Glomerular visceral epithelial cell (primary cell): ENCODE measurements around the gene PARD3B.
A peak's percentile ranks its signal among the peaks of the same experiment; 100 is the strongest.

Experiments used
- DNase-seq: peaks from one replicate; pipeline ENCODE4 v3.0.0-alpha.2; 2016; ENCODE audit errors: extremely low spot score

The PARD3B gene

DNA sequence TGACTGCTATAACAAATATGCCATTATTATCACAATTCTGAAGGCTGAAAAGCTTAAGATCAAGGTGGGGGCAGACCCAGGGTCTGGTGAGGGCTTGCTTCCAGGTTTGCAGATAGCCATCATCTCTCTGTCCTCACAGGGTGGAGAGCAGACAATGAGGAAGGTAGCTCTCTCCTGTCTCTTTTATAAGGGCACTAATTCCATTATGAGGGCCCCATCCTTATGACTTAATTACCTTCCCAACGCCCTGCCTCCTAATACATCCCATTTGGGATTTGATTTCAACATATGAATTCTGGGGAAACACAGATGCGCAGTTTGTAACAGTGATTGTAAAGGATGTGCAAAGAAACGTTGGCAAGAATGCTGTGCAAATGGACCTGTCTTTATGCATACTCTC lies 44.8 kb downstream of the PARD3B start:
- no peak for DNase-seq

DNA sequence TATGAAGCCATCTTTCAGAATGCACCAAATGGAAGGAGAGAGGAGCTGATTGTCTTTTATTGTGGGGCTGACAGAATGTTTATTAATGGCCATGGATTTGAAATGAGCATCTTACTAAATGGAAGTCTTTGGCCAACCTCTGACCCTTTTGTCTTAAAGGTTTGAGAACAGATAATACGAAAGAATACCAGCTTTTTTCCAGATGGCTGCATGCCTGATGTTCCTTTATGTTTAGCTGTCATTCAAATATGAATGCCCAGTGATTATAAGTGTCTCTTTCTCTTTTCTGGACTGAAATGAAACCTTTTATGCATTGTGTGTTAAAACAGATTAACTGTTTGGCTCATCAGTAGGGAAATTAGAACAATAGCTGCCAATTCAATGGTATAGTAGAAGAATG lies 46.0 kb downstream of the PARD3B start:
- no peak for DNase-seq

DNA sequence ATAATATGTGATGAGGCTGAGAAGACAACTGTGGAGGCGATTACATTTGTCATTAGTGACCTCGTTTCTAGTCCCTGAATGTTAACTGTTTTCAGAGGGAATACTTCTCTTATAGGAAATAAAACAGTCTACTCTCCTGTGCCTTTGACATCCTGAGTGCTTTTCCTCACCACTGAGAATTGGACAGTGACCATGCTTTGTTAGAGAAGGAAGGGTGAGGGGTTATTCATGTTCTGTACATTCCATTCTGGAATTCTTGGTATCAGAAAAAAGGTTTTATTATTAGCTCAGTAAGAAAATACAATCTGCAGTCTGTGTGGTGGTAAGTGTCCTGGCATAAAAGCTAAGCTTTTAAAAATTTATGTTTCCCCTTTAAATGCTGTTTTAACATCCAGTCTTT lies 58.8 kb downstream of the PARD3B start:
- peak; percentile 9 for DNase-seq

- DNase-seq = no peak
These were observed 63.1 kb downstream of the PARD3B start for GRCh38 chr2:204608237-204608939.

DNA sequence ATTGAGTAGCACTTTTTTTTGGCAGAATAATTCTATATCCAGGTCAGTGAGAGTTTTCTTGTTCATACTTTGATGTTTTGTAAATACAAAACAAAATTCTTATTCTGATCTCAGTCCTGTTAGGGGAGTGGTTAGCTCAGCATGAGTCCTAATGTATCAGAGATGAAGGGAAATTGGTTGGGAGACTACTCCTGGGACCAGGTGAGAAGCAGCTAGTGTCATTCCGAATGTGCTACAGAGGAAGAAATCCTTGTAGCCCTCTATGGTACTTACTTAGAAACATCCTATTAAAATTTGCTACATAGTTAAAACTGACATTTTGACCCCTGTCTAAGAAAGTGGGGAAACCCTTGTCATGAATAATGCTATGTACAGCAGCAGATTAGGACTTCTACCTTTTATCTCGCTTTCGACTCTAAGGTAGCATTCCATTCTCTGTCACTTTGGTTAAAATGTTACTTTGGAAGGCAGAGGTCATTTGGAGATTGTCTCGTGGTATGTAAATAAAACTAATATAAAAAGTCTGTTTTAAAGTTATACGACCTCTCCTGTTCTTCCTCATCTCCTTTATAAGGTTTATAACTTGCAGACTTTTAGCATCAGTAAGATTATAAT lies 65.8 kb downstream of the PARD3B start:
- no peak for DNase-seq

DNA sequence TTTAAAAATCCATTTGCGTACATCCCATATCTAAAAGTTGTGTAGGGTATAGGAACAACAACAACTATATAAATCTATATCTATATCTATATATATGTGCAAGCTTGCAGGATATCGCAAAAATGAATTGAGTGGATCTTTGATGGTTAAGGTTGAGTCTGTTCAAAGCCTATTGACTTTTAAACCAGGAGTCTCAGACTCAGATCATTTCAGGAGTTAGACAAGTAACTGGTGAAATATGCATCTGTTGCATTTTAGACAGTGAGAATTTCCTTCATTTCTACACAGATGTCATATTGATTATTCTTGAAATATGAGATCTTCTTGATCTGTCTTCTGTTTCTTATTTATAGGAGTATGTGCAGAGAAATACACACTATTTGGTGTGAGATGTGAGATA lies 66.5 kb downstream of the PARD3B start:
- DNase-seq = no peak

DNA sequence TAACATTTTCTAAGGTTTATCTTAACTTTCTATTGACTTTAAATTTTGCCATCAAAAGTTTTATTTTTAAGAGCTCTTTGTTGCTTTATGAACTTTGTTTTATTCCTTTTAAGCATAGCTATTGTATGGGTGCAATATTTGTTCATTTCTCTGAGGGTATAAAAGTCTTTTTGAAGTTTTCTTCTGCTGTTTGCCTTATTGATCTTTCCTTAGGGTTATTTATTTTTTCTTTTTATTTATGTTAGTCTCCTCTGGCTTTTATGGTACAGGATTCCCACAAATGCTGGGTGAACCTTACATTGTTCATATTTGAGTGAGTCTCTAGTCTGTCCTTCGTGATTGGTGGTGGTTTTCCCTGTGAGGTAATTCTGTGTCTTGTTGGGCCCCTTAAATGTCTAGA lies 68.4 kb downstream of the PARD3B start:
- no peak for DNase-seq

- DNase-seq = no peak
These were observed 70.2 kb downstream of the PARD3B start for GRCh38 chr2:204615456-204615855.

- DNase-seq = peak; percentile 22
These were observed 79.9 kb downstream of the PARD3B start for GRCh38 chr2:204625135-204625534.

DNA sequence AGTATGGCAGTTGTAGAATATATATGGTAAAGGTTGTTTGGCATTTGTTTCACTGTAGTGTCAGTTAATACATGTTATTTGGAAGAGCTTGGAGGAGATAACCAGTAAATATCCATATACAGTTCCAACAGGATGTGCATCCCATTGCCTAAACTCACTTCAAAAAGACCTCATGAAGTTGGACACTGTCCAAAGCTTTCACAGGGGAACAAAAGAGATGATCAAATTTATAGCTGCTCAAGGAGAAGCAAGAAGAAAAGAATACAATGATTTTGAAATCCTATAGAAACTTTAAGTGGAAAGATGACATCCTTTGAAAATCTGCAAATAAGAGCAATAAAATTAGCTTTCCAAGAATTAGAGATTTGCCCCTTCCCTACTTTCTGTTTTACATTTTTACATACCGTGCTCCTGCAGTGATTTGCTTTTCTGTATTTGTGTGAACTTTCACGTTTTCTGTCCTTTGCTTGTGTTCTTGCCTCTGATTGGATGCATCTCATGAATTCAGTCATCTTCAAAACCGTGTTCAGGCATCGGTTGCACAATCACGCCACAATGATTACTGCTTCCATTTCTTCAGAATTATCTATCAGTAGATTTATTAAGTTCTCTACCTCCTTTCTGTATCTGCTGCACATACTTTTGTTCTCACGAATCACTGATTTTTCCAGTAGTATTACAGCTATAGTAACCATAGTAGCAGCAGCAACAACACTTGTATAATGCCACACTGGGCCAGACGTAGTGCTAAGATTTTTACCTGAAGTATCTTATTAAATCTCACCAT lies 83.8 kb downstream of the PARD3B start:
- peak; percentile 38 for DNase-seq

GRCh38 chr2:204632410-204632809 lies 87.1 kb downstream of the PARD3B start:
- DNase-seq = no peak

DNA sequence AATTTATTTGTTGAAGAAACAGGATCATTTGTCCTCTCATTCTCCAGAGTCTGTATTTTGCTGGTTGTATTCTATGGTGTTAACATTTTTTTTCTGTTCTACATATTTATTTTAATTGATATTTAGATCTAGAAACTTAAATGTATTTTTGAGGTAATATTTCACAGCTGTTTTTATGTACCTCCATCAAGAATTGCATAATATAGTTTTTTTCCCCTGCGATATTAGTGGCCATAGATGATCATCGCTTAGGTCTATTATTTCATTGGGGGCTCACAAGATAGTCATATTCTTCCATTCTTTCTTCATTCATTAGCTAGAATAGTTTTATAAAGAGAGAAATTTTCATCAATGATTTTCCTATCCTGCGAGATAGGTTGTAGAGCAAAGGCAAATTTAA lies 89.3 kb downstream of the PARD3B start:
- no peak for DNase-seq

GRCh38 chr2:204635478-204635877 lies 90.2 kb downstream of the PARD3B start:
- peak; percentile 12 for DNase-seq

- DNase-seq = no peak
These were observed 93.4 kb downstream of the PARD3B start for GRCh38 chr2:204638471-204639194.

- no peak for DNase-seq
These were observed 98.1 kb downstream of the PARD3B start for GRCh38 chr2:204643326-204643725.

DNA sequence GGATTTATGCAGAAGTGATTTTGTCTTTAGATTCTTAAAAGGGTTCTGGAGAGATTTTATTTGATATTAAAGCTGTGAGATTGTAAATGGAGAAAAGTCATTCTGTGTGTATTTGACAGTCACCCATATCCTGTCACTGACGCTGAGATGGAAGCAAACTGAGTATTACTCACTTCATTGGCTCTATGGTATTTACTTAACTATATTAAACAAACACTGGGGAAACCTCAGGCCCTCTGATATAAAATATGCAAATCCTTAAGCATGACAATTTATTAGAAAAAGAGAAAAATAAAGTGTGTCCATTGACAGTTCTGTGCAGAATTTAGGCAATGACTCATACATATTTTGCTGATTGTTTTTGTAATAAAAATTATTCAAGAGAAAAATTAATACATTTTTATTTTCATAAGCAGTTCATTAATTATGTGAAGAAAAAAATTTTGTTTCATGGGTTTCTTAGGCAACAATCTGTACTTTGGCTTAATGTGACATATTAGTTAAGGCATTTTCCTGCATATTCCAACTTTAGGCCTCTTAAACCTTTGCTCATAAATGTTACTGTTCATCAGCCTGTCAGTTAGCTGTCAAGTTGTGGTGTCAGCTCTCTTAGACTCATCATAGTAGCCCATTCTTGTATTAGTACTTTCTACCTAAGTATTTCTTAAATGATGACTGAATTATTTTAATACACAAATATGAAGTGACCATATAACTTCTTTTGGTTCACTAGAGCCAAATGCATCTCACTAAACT lies 99.9 kb downstream of the PARD3B start:
- DNase-seq = peak; percentile 37

DNA sequence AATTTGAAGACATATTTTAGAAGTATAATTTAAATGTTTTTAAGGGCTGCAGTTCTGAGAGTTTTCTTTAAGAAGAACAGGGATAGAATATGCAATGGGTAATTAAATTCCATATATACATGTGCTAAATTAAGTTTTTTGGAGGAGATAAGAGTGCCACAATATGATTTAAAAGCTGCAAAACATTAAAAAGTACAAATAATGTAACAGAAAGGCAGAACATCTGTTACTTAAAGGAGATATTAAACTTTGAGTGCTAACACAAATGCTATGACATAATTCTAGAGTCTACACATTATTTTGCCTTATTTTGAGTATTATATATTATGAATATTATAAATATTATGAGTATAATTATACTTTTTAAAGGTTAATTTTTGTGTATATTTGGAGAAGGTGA lies 102.4 kb downstream of the PARD3B start:
- no peak for DNase-seq

GRCh38 chr2:204650611-204651010 lies 105.3 kb downstream of the PARD3B start:
- no peak for DNase-seq

DNA sequence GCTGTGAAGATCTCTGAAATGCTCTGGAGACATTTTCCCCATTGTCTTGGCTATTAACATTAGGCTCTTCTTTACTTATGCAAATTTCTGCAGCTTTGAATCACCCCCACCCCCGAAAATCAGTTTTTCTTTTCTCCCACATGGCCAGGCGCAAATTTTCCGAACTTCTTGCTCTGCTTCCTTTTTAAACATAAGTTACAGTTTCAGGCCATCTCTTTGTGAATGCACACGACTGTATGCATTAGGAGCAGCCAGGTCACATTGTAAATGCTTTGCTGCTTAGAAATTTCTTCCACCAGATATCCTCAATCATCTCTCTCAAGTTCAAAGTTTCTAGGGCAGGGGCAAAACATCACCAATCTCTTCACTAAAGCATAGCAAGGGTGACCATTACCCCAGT lies 106.8 kb downstream of the PARD3B start:
- no peak for DNase-seq

DNA sequence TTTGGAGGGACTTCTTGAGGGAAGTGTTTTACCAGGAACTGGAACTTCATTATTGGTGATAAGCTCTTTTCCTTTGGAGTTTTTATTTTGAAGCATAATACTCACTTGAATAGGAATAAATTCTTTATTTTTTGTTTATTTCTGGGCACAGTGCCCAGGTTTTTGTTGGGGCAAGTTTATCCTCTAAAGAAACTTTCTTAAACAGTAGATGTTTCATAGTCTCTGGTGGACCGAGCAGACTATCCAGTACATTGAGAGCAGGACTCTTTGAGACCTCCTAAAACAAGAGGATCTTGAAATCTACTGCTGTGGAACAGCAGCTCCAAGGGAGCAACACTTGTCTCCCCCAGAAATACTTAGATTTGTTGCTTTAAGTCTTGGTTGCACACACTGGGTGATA lies 109.4 kb downstream of the PARD3B start:
- no peak for DNase-seq

DNA sequence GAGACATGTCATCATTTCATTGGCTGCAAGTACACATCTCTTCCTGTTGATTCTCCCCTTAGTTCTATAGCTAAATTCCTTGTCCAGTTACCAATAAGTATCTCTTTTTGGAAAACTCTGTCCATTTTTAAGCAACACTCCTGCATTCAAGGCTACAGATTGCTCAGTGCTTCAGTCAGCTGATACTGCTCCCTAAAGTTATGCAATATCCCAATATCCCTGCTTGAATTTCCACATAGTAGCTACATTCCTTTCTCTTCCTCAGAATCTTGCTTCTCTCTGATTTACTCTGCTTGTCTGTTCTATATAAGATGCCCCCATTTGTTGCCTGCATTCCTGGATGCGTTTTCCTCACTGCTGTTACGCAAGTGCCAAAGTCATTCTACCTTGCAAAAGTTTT lies 109.8 kb downstream of the PARD3B start:
- no peak for DNase-seq

GRCh38 chr2:204655626-204656025 lies 110.4 kb downstream of the PARD3B start:
- no peak for DNase-seq
